CD14-positive monocyte (primary cell): ENCODE data around the gene PARP15. TPM values are rescaled to one million over a fixed set of nuclear protein-coding genes. Genes with fewer than 3 reads are reported as not detected.

Source experiments
- DNase-seq, 3 donors: peaks; one replicate each; pipeline ENCODE4 v3.0.0-alpha.2; 2011 to 2022
- H2AFZ ChIP-seq: 2 replicates; pipeline ENCODE4 v1.6.0; 2012; ENCODE audit warnings: mild to moderate bottlenecking, low read depth, low read length, inconsistent platforms; ENCODE audit not compliant: insufficient read depth, poor library complexity, severe bottlenecking
- H3K27ac ChIP-seq, 2 donors: 1 replicate in 1 of 2; 2 replicates in 1 of 2; pipeline ENCODE4 v1.5.1; 2012 to 2013; ENCODE audit warnings: low read length in 2 of 2, control low read depth in 1 of 2, inconsistent platforms in 1 of 2, low read depth in 1 of 2, mild to moderate bottlenecking in 1 of 2
- H3K27me3 ChIP-seq, 2 donors: one replicate each; pipeline versions ENCODE4 v1.6.0 to v1.6.1; 2011 to 2013; ENCODE audit warnings: low read length in 2 of 2; ENCODE audit not compliant: control insufficient read depth in 2 of 2, insufficient read depth in 2 of 2
- H3K36me3 ChIP-seq, 2 donors: replicated peaks in 1 of 2; 1 replicate in 1 of 2; 2 replicates in 1 of 2; pipeline versions ENCODE4 v1.5.1 to v1.6.1; 2012 to 2013; ENCODE audit warnings: low read length in 2 of 2, control low read depth in 1 of 2, inconsistent platforms in 1 of 2, mild to moderate bottlenecking in 1 of 2; ENCODE audit not compliant: insufficient read depth in 2 of 2, control insufficient read depth in 1 of 2
- H3K4me1 ChIP-seq, 2 donors: 1 replicate in 1 of 2; 2 replicates in 1 of 2; pipeline versions ENCODE4 v1.5.1 to v1.6.1; 2012 to 2013; ENCODE audit warnings: low read length in 2 of 2, control low read depth in 1 of 2, inconsistent platforms in 1 of 2, mild to moderate bottlenecking in 1 of 2, moderate library complexity in 1 of 2; ENCODE audit not compliant: insufficient read depth in 2 of 2, control insufficient read depth in 1 of 2
- H3K4me2 ChIP-seq: replicated peaks from 2 replicates; pipeline ENCODE3; 2012; ENCODE audit warnings: low read length, moderate library complexity, mild to moderate bottlenecking; ENCODE audit not compliant: poor library complexity, severe bottlenecking; ENCODE audit errors: extremely low read depth
- H3K4me3 ChIP-seq, 3 experiments: fragments of 200-600 bp in 1 of 3; sonication (generic) in 1 of 3; replicated peaks in 1 of 3; 1 replicate in 2 of 3; 2 replicates in 1 of 3; pipeline ENCODE4 v1.5.1; 2011 to 2013; ENCODE audit warnings: low read length in 3 of 3, mild to moderate bottlenecking in 3 of 3, control low read depth in 2 of 3, low read depth in 2 of 3, inconsistent platforms in 1 of 3, moderate library complexity in 1 of 3
- H3K79me2 ChIP-seq: 2 replicates; pipeline ENCODE4 v1.6.0; 2012; ENCODE audit warnings: mild to moderate bottlenecking, control low read depth, inconsistent platforms, low read length, moderate library complexity; ENCODE audit not compliant: insufficient read depth
- H3K9ac ChIP-seq: 2 replicates; pipeline ENCODE4 v1.6.0; 2017; ENCODE audit warnings: low read length, mild to moderate bottlenecking; ENCODE audit not compliant: insufficient read depth, poor library complexity, severe bottlenecking
- H3K9me3 ChIP-seq, 2 donors: replicated peaks in 1 of 2; 1 replicate in 1 of 2; 2 replicates in 1 of 2; pipeline versions ENCODE4 v1.5.1 to v1.6.1; 2012 to 2013; ENCODE audit warnings: low read length in 2 of 2, control low read depth in 1 of 2; ENCODE audit not compliant: control insufficient read depth in 1 of 2, insufficient read depth in 1 of 2
- H4K20me1 ChIP-seq: 2 replicates; pipeline ENCODE4 v1.6.0; 2012; ENCODE audit warnings: mild to moderate bottlenecking, low read length, control low read depth, moderate library complexity; ENCODE audit not compliant: insufficient read depth
- H3K27ac Mint-ChIP-seq, 7 donors: one replicate each; pipeline ENCODE4 v1.8.0; 2020; ENCODE audit warnings: mild to moderate bottlenecking in 7 of 7, mixed read lengths in 7 of 7, moderate library complexity in 6 of 7, inconsistent platforms in 2 of 7
- H3K27me3 Mint-ChIP-seq, 3 donors: one replicate each; pipeline ENCODE4 v1.8.0; 2021 to 2022; ENCODE audit warnings: low read depth in 3 of 3, mild to moderate bottlenecking in 3 of 3, mixed read lengths in 3 of 3, moderate library complexity in 3 of 3, inconsistent platforms in 1 of 3
- H3K36me3 Mint-ChIP-seq, 2 donors: one replicate each; pipeline ENCODE4 v1.8.0; 2020; ENCODE audit warnings: mixed read lengths in 2 of 2, inconsistent platforms in 1 of 2, mild to moderate bottlenecking in 1 of 2
- H3K4me1 Mint-ChIP-seq: one replicate; pipeline ENCODE4 v1.8.0; 2020; ENCODE audit warnings: mild to moderate bottlenecking, mixed read lengths
- H3K4me3 Mint-ChIP-seq, 2 donors: one replicate each; pipeline ENCODE4 v1.8.0; 2020; ENCODE audit warnings: mild to moderate bottlenecking in 2 of 2, mixed read lengths in 2 of 2, moderate library complexity in 1 of 2
- H3K9me3 Mint-ChIP-seq, 7 donors: one replicate each; pipeline ENCODE4 v1.8.0; 2020 to 2022; ENCODE audit warnings: mixed read lengths in 7 of 7, mild to moderate bottlenecking in 6 of 7, moderate library complexity in 6 of 7, inconsistent platforms in 2 of 7
- WGBS: methylation state at CpG from one replicate; pipeline ENCODE4 v1.1.5; 2013; ENCODE audit warnings: missing lambda C conversion rate; ENCODE audit not compliant: insufficient coverage; 5-methylcytosine and 5-hydroxymethylcytosine counted together
- intact Hi-C, 2 donors: fragments of 100-400 bp; cut with micrococcal nuclease; formaldehyde crosslinking; loops; one replicate each; pipeline versions ENCODE4 v1.15.0 to v1.15.1; 2023
- polyA plus RNA-seq, 3 donors: library from polyadenylated mRNA; depleted of rRNA in 1 of 3; unstranded in 2 of 3; stranded (reverse) in 1 of 3; fragments of 300-500 nt in 2 of 3; fragments of >200 nt in 1 of 3; fragmentation: Illumina TruSeq in 2 of 3; gene quantifications; 1 replicate in 2 of 3; 2 replicates in 1 of 3; pipeline ENCODE4 v1.2.3, GENCODE V29; 2012 to 2021
- TF ChIP-seq, protein P1 (sequence below): fragments of 200-600 bp; IDR thresholded peaks from one replicate; pipeline ENCODE4 v1.8.0; 2022; ENCODE audit warnings: antibody characterized with exemption, mild to moderate bottlenecking

The PARP15 gene
- polyA plus RNA-seq, 3 donors, result 0.23 to 4.4 (median 0.28) TPM

DNA sequence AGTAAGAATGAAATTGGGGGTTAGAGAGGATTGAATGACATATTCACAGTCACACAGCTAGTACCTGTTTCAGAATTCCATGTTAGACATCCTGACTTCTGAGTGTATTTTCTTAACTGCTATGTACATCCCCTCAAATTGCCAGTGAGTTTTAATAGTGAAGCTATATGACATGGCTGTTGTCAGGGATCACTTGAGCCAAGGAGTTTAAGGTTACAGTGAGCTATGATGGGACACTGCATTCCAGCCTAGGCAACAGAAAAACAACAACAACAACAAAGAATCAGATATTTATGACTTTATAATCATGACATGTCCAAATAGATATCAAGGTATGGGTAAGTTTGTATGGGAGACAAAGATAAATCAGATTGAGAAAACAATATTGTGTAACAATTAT, 16.6 kb downstream of the PARP15 start:
- intact Hi-C loops, result no loop called here
- Mint-ChIP-seq H3K9me3 (peaks cover 0 to 5% (median 2%) of the 10 kb centered on the region in 7 donors), H3K4me1 (peaks cover 17% of the 10 kb centered on the region), H3K27me3 (no peaks in the 10 kb centered on the region), H3K27ac (no peak overlapping the region), H3K36me3 (no peaks in the 10 kb centered on the region), H3K4me3 (no peak overlapping the region)
- H3K4me1 ChIP-seq, result peaks cover 3 to 9% of the 10 kb centered on the region in 2 donors
- no peaks in the 10 kb centered on the region for H3K9me3 ChIP-seq
- H3K27me3 ChIP-seq, result no peaks in the 10 kb centered on the region
- H4K20me1 ChIP-seq, result no peaks in the 10 kb centered on the region
- H3K4me2 ChIP-seq, result no peak overlapping the region
- no peak overlapping the region for H2AFZ ChIP-seq
- TF ChIP-seq, protein P1, sequence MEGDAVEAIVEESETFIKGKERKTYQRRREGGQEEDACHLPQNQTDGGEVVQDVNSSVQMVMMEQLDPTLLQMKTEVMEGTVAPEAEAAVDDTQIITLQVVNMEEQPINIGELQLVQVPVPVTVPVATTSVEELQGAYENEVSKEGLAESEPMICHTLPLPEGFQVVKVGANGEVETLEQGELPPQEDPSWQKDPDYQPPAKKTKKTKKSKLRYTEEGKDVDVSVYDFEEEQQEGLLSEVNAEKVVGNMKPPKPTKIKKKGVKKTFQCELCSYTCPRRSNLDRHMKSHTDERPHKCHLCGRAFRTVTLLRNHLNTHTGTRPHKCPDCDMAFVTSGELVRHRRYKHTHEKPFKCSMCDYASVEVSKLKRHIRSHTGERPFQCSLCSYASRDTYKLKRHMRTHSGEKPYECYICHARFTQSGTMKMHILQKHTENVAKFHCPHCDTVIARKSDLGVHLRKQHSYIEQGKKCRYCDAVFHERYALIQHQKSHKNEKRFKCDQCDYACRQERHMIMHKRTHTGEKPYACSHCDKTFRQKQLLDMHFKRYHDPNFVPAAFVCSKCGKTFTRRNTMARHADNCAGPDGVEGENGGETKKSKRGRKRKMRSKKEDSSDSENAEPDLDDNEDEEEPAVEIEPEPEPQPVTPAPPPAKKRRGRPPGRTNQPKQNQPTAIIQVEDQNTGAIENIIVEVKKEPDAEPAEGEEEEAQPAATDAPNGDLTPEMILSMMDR, result no peak
- no peak overlapping the region for H3K4me3 ChIP-seq
- DNase-seq, result no peak
- H3K27ac ChIP-seq, result no peak overlapping the region
- no peak overlapping the region for H3K9ac ChIP-seq
- H3K79me2 ChIP-seq, result no peaks in the 10 kb centered on the region
- no peaks in the 10 kb centered on the region for H3K36me3 ChIP-seq

DNA sequence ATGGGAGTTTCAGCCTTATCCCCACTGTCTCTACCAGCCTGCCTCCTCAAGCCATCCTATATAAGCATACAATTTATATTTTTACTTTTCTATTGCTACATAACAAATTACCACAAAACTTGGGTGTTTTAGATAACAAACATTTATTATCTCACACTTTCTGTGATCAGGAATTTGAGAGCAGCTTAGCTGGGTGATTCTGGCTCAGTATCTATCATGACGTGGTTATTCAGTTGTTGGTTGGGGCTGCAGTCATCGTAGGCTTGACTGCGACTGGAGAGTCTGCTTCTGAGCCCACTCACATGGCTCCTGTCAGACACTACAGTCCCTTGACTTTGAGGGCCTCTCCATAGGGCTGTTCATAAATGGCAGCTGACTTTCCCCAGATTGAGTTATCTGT, 20.7 kb downstream of the PARP15 start:
- Mint-ChIP-seq H3K36me3 (no peaks in the 10 kb centered on the region), H3K4me1 (peaks cover 4% of the 10 kb centered on the region), H3K27ac (no peak overlapping the region), H3K9me3 (peaks cover 0 to 5% (median 2%) of the 10 kb centered on the region in 7 donors), H3K27me3 (no peaks in the 10 kb centered on the region), H3K4me3 (no peak overlapping the region)
- no peaks in the 10 kb centered on the region for H3K9me3 ChIP-seq
- no peaks in the 10 kb centered on the region for H3K36me3 ChIP-seq
- no peaks in the 10 kb centered on the region for H3K79me2 ChIP-seq
- intact Hi-C loops, result no loop called here
- no peaks in the 10 kb centered on the region for H4K20me1 ChIP-seq
- H3K4me1 ChIP-seq, result no peaks in the 10 kb centered on the region
- no peak overlapping the region for H2AFZ ChIP-seq
- TF ChIP-seq, protein P1, result no peak
- H3K27ac ChIP-seq, result no peak overlapping the region
- H3K4me2 ChIP-seq, result no peak overlapping the region
- H3K27me3 ChIP-seq, result no peaks in the 10 kb centered on the region
- 100% methylated on average over 3 of the region's 3 CpGs for WGBS
- no peak overlapping the region for H3K4me3 ChIP-seq
- H3K9ac ChIP-seq, result no peak overlapping the region
- DNase-seq, result no peak
